ENCODE data around the gene MRPL23. TPM values are rescaled to one million over a fixed set of nuclear protein-coding genes. Genes with fewer than 3 reads are reported as not detected.

MRPL23 gene
- total and polyA plus RNA-seq, 2 experiments from 2014 or later: 54.0 to 54.8 TPM

GRCh38 chr11:1915795-1916131 lies 31.4 kb upstream of the MRPL23 start:
- TF ChIP-seq EZH2 (IDR thresholded peaks at IDR 0.05; ENCODE audit: borderline replicate concordance): no peak
- TF ChIP-seq, protein P1, sequence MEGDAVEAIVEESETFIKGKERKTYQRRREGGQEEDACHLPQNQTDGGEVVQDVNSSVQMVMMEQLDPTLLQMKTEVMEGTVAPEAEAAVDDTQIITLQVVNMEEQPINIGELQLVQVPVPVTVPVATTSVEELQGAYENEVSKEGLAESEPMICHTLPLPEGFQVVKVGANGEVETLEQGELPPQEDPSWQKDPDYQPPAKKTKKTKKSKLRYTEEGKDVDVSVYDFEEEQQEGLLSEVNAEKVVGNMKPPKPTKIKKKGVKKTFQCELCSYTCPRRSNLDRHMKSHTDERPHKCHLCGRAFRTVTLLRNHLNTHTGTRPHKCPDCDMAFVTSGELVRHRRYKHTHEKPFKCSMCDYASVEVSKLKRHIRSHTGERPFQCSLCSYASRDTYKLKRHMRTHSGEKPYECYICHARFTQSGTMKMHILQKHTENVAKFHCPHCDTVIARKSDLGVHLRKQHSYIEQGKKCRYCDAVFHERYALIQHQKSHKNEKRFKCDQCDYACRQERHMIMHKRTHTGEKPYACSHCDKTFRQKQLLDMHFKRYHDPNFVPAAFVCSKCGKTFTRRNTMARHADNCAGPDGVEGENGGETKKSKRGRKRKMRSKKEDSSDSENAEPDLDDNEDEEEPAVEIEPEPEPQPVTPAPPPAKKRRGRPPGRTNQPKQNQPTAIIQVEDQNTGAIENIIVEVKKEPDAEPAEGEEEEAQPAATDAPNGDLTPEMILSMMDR (IDR thresholded peaks at IDR 0.05; ENCODE audit: poor library complexity): no peak
- no peak for TF ChIP-seq EZH2phosphoT487 (IDR thresholded peaks at IDR 0.05; ENCODE audit: low read depth, severe bottlenecking, unreplicated experiment)
- Histone ChIP-seq H3K79me2 (no peaks in the 10 kb centered on the region), H3K4me3 (no peak overlapping the region), H3K4me2 (no peak overlapping the region), H3K36me3 (replicated peaks; ENCODE audit: insufficient read depth, low read depth) (no peaks in the 10 kb centered on the region), H4K20me1 (ENCODE audit: insufficient read depth, poor library complexity, severe bottlenecking) (no peaks in the 10 kb centered on the region), H2AFZ (no peak overlapping the region), H3K27ac (no peak overlapping the region), H3K27me3 (no peaks in the 10 kb centered on the region), H3K9me2 (replicated peaks; ENCODE audit: insufficient read depth) (no peaks in the 10 kb centered on the region), H3K9me3 (ENCODE audit: low read depth) (no peaks in the 10 kb centered on the region), H3K4me1 (ENCODE audit: insufficient read depth) (no peaks in the 10 kb centered on the region)
- 100% methylated on average over 2 of the region's 2 CpGs for WGBS (ENCODE audit: low lambda C conversion rate, missing lambda C conversion rate)
- DNase-seq (ENCODE audit: low spot score): no peak

DNA sequence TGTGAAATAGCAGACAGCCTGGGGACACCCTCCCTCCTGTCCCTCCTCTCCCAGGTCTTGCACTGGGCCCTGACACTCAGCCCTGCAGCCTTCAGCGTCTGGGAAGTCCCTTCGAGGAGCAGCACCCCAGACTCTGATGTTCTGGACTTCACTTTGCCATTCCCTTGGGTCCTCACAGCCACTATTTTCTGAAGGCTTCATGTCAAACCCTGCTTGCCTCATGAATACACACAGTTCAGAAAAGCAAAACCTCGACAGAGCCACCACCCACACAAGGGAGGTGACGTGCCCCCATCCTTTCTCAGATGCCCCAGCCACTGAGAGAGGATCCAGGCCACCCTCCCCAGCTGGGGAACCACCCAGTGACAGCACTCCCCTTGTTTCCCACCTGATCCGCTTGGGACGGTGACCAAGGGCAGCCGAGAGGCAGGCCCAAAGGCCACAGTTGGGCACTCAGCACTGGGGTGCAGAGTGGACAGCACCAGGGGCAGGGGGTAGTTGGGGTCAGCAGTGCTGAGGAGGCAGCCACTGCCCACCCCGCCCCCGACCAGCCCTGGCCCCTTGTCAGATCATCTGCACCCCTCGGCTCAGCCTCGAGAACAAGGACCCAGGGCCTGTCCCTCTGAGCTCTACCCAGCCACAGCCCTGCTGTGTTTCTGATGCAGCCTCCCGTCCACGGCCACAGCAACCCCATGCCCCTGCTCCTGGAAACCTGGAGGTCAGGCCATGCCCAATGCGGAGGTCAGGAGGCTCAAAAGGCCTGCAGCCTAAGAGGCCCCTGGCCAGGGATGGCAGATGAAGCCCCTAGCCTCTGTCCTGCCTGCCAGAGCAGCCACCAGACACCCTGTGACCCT lies 30.8 kb upstream of the MRPL23 start:
- no peaks in the 10 kb centered on the region for H3K4me1 ChIP-seq (ENCODE audit: insufficient read depth)
- H2AFZ ChIP-seq: no peak overlapping the region
- H3K4me3 ChIP-seq: no peak overlapping the region
- H3K9me3 ChIP-seq (ENCODE audit: low read depth): no peaks in the 10 kb centered on the region
- TF ChIP-seq, protein P1 (IDR thresholded peaks at IDR 0.05; ENCODE audit: poor library complexity): no peak
- TF ChIP-seq EZH2 (IDR thresholded peaks at IDR 0.05; ENCODE audit: borderline replicate concordance) (no peak), EZH2phosphoT487 (IDR thresholded peaks at IDR 0.05; ENCODE audit: low read depth, severe bottlenecking, unreplicated experiment) (no peak)
- H3K4me2 ChIP-seq: no peak overlapping the region
- H3K9me2 ChIP-seq (replicated peaks; ENCODE audit: insufficient read depth): no peaks in the 10 kb centered on the region
- no peaks in the 10 kb centered on the region for H3K36me3 ChIP-seq (replicated peaks; ENCODE audit: insufficient read depth, low read depth)
- H3K27ac ChIP-seq: no peak overlapping the region
- no peaks in the 10 kb centered on the region for H4K20me1 ChIP-seq (ENCODE audit: insufficient read depth, poor library complexity, severe bottlenecking)
- H3K79me2 ChIP-seq: no peaks in the 10 kb centered on the region
- no peak for DNase-seq (ENCODE audit: low spot score)
- WGBS (ENCODE audit: low lambda C conversion rate, missing lambda C conversion rate): 89% methylated on average over 14 of the region's 14 CpGs
- no peaks in the 10 kb centered on the region for H3K27me3 ChIP-seq

GRCh38 chr11:1916986-1917522 lies 30.1 kb upstream of the MRPL23 start:
- WGBS (ENCODE audit: low lambda C conversion rate, missing lambda C conversion rate): 82% methylated on average over 6 of the region's 8 CpGs
- H3K4me2 ChIP-seq: no peak overlapping the region
- H3K79me2 ChIP-seq: no peaks in the 10 kb centered on the region
- H3K4me1 ChIP-seq (ENCODE audit: insufficient read depth): no peaks in the 10 kb centered on the region
- no peaks in the 10 kb centered on the region for H4K20me1 ChIP-seq (ENCODE audit: insufficient read depth, poor library complexity, severe bottlenecking)
- TF ChIP-seq EZH2 (IDR thresholded peaks at IDR 0.05; ENCODE audit: borderline replicate concordance): no peak
- TF ChIP-seq, protein P1 (IDR thresholded peaks at IDR 0.05; ENCODE audit: poor library complexity): no peak
- TF ChIP-seq EZH2phosphoT487 (IDR thresholded peaks at IDR 0.05; ENCODE audit: low read depth, severe bottlenecking, unreplicated experiment): no peak
- no peak overlapping the region for H3K4me3 ChIP-seq
- no peak overlapping the region for H3K27ac ChIP-seq
- no peaks in the 10 kb centered on the region for H3K27me3 ChIP-seq
- H3K9me3 ChIP-seq (ENCODE audit: low read depth): no peaks in the 10 kb centered on the region
- DNase-seq (ENCODE audit: low spot score): no peak
- no peaks in the 10 kb centered on the region for H3K36me3 ChIP-seq (replicated peaks; ENCODE audit: insufficient read depth, low read depth)
- no peak overlapping the region for H2AFZ ChIP-seq
- H3K9me2 ChIP-seq (replicated peaks; ENCODE audit: insufficient read depth): no peaks in the 10 kb centered on the region

Measured in hepatocyte (in vitro differentiated cells).